Activated CD4-positive, alpha-beta T cell treated with anti-CD3 and anti-CD28 coated beads, Interleukin-2, amount 50 U/mL, for 48 hours (primary cell): ENCODE data around the gene IRF4.

Experiments used
- DNase-seq, 2 experiments: peaks; one replicate each; pipeline ENCODE4 v3.0.0-alpha.2; 2020

IRF4 gene

DNA sequence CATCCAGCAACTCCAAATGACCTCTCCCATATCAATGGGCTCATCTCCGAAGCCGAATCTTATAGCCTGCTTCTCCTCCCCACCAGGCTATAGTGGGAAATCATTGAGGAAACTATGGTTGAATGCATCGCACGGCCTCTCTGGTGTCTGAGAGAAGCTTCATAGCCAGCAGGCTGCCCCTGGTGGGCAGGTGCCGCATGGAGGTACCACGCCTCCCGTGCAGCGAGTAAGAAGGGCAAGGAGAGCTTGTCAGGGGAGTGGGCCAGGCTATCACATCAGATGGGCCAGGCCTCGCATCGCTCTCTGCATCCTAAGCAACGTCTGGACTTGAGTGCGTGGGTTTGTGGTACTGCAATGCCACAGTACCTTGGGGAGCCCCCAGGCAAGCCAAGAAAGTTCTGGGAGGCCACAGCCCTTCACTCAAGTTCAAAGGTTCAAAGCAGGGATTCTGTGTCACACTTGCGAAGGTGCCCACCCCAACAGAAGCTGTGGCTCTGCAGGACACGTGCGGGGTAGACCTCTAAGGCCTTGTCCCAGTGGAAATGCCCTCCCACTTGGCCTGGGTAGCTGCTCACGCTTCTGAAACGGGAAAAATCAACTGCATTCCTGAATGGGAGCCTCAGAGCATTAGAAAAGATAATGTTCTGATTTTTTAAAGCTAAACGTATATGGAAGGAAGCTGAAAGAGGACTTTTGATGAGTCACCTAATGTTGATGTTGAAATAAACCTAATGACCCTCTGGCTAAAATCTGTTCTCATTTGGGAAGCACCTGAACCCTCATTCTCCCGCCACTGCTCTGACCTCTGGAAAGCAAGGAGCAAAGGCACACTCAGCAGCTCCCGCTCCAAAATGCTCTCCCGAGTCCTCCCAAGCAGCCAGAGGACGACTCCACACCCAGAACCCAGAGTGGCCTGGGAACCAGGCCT, 8.4 kb upstream of the IRF4 start:
- DNase-seq: no peak

GRCh38 chr6:383856-384255, 7.7 kb upstream of the IRF4 start:
- DNase-seq: no peak

DNA sequence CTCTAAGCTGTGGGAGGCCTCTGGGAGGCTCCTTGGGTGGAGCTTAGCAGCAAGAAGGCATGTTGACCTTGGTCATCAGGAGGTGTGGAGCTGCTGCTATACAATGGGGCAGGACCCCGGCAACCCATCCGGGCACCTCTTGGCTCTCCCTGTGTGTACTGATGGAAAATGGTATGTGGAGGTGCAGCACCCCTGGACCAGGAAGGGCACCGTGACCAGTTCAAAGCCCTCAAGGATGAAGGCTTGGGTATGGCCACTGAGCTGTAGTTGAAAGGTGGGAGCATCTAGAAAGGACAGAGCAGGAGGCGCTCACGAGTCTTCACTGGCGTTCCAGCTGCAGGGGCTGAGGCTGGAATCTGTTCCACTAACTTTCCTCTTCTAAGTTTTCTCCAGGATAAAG, 6.7 kb upstream of the IRF4 start:
- DNase-seq: no peak

- no peak for DNase-seq
These were observed 5.9 kb upstream of the IRF4 start for GRCh38 chr6:385614-386013.

DNA sequence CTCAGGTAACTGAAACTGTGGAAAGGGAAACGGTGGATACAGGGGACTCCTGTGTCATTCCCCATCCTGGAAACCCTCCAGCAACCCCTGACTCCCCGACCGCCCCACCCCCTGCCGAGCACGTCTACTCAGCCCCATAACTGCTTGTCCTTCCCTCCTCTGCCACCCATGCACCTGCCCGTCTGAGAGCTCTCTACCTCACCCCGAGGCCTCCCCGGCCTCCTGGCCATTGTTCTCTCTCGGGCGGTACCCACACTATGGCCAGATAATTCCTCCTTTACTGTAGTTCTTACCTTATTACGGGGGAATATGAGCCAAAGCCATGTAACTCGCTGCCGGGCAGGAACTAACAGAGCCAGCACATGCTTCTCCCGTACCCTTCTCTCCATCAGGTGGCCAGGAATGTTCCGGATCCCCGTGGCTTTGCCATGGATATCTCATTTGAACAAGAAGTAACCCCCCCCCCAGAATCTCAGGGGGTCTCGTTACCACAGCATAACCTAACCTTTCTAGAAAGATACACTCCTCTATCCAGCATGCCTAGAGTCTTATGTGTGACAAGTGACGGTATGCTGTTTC, 4.8 kb upstream of the IRF4 start:
- no peak for DNase-seq

DNA sequence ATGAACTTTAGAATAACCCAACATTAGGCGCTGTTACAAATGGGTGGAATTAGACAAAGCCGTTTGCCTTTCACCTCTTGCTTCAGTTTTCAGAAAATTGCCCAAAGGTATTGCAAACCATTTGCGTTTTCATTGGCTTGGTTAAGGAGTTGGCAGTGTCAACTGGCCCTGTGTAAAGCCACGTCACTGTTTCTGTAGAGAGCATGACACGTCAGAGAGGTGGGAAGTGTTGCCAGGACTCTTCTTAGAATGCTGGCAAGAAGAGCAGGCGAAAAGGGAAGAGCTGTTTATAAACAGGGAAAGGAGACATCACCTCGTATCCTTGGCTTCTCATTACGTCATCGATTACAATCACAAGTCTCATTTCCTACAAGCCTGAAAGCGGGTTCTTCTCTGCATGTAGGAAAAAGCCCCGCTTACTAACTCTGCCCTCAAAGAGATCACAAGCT, 4.2 kb upstream of the IRF4 start:
- DNase-seq: no peak

- DNase-seq: no peak
These were observed 3.2 kb upstream of the IRF4 start for GRCh38 chr6:388202-388903.

DNA sequence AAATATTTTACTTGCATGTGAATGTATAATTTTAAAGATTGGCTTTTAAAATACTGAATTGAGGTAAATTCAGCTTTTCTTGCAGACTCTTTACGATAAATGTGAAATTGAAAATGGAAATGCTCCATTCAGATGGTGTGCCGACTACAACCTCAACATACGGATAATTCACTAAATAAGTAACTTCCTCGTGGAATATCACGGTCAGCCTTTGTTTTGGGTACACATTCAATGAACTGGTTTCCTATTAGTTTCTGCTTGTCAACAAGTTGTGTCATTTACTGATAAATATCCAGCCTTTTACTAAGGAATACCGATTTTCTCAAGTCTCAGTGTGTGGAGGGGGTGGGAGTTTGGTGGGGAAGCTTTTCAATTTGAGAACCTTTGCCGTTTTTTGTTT, 2.4 kb upstream of the IRF4 start:
- DNase-seq: no peak

- no peak for DNase-seq
These were observed 1.9 kb upstream of the IRF4 start for GRCh38 chr6:389622-390021.

- DNase-seq: peak in 1 of 2 experiments; percentile 65
These were observed 516 bp upstream of the IRF4 start for GRCh38 chr6:390914-391558.

DNA sequence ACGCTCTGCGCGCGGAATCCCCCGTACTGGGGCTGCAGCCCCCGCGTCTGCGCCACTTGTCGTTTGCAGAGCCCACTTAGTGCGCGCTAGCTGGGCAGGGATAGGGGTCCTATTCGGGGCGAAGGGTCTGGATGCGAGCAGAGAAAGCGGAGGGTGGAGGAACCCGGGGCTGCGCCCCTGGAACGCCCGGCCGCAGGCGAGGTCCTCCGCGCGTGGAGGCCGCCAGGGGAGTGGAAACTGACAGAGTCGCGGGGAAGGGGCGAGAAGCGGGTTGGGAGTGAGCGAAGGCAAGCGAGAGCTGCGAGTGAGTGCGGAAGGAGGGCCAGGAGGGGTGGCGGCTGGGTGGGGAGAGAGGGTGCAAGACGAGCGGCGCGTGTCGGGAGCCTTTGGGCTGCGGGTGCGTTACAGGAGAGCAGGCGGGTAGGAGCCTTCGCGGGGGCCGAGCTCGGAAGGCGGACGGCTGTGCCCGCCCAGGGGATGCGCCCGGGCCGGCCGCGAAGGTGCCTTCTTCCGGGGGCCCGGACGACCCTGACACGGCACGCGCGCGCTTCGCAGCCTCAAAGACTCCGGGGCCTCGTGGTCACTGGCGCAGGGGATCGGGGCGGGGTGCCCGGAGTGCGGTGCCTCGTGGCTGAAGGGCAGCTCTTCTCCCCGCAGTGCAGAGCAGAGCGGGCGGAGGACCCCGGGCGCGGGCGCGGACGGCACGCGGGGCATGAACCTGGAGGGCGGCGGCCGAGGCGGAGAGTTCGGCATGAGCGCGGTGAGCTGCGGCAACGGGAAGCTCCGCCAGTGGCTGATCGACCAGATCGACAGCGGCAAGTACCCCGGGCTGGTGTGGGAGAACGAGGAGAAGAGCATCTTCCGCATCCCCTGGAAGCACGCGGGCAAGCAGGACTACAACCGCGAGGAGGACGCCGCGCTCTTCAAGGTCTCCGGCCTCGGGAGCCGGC, 1.2 kb downstream of the IRF4 start:
- DNase-seq: peak in 1 of 2 experiments; percentile 45

DNA sequence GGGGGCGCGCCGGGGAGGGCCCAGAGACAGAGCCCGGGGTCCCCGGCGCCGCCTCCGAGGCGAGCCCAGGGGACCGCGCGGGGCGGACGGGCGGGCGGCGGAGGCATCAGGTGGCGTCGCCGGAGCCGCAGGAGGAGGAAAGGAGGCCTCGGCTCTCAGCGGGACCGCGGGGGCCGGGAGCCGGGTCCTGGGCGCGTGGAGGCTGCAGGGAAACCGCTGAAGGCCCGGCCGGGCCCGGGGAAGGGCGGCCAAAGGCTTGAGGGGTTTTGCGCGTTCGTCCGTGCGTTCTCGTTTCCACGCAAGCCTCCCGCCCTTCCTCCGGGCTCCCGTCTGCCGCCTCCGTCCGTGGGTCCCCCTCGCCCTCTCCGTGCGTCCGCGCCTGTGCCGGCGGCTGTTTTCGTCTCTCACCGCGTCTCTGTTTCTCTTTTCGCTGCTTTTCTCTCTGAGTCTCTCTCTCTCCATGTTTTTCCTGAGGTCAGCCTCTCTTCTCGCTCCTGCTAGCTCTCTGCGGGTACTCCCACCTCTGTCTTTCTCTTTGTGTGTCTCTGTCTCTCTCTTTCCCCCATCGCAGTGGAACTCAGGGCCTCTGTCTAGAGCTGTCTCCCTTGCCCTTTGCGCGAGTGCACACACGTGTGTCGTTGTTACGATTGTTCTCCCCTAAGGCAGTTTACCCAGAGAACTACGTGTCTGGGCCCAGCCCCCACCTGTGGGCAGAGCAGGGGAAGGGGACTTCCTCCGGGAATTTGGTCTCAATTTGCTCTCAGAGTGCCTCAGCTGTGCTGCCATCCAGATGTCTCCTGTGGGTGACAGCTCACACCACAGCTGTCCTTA, 2.1 kb downstream of the IRF4 start:
- peak in 1 of 2 experiments; percentile 62 for DNase-seq

- peak in 1 of 2 experiments; percentile 16 for DNase-seq
These were observed 3.2 kb downstream of the IRF4 start for GRCh38 chr6:394641-395289.

DNA sequence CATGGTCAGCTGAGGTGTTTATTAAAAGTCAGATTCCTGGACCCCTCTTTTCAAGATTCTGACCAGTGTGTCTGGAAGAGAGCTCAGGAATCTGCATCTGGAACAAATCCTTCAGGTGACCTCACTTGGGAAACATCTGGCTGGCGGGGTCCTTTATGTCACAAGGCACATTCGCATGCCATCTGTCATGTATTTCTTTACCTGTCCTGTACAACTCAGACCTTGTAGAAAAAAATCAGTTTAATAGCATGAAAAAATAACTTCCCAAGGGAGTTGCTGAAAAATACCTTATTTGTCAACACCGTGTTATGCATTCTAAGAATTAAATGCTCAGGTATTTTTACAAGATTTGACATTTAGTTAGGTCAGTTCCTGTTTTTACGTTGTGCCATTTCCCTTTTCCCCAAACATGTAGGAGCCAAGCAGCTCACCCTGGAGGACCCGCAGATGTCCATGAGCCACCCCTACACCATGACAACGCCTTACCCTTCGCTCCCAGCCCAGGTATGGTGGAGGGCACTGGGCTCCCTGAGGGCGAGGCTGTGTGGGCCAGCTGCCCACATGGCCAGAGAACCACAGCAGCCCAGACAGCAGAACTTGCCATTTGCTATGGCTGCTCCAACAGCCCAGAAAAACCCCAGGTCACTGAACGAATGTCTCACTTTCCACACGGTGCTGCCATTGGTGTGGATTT, 4.0 kb downstream of the IRF4 start:
- DNase-seq: peak in 1 of 2 experiments; percentile 3

DNA sequence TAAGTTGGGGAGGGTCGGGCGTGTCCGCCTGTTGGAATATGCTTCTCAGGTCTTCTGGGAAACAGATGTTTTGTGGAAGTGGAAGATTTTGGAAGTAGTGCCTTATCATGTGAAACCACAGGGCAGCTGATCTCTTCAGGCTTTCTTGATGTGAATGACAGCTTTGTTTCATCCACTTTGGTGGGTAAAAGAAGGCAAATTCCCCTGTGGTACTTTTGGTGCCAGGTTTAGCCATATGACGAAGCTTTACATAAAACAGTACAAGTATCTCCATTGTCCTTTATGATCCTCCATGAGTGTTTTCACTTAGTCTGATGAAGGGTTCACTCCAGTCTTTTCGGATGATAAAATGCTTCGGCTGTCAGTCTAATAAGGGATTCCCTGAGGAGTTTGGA, 4.6 kb downstream of the IRF4 start:
- DNase-seq: peak in 1 of 2 experiments; percentile 23

- DNase-seq: peak in 1 of 2 experiments; percentile 16
These were observed 5.5 kb downstream of the IRF4 start for GRCh38 chr6:397056-397455.

GRCh38 chr6:397604-398003, 6.1 kb downstream of the IRF4 start:
- peak in 1 of 2 experiments; percentile 29 for DNase-seq

GRCh38 chr6:398065-398464, 6.5 kb downstream of the IRF4 start:
- no peak for DNase-seq

- DNase-seq: peak in 1 of 2 experiments; percentile 38
These were observed 7.1 kb downstream of the IRF4 start for GRCh38 chr6:398558-399078.
